ENCODE results near the gene HK1.

The HK1 gene

GRCh38 chr10:69434926-69435325 is 156.6 kb downstream of the HK1 start:
- no peak for DNase-seq (ENCODE audit: low spot score)
- TF ChIP-seq CTCF (IDR thresholded peaks at IDR 0.05; ENCODE audit: extremely low read depth, insufficient read depth, missing control alignments), result no peak
- in situ Hi-C loops (cut with MboI; ENCODE audit: low pct_unique_long_range_greater_than_20kb, low sequenced_read_pairs, unreplicated experiment), result no loop called here

- DNase-seq (ENCODE audit: low spot score), result no peak
- in situ Hi-C loops (cut with MboI; ENCODE audit: low pct_unique_long_range_greater_than_20kb, low sequenced_read_pairs, unreplicated experiment), result no loop called here
- no peak for TF ChIP-seq CTCF (IDR thresholded peaks at IDR 0.05; ENCODE audit: extremely low read depth, insufficient read depth, missing control alignments)
These were observed 157.7 kb downstream of the HK1 start for GRCh38 chr10:69435966-69436520.

GRCh38 chr10:69437321-69438259 is 159.3 kb downstream of the HK1 start:
- in situ Hi-C loops (cut with MboI; ENCODE audit: low pct_unique_long_range_greater_than_20kb, low sequenced_read_pairs, unreplicated experiment), result no loop called here
- TF ChIP-seq CTCF (IDR thresholded peaks at IDR 0.05; ENCODE audit: extremely low read depth, insufficient read depth, missing control alignments), result no peak
- no peak for DNase-seq (ENCODE audit: low spot score)

- no peak for TF ChIP-seq CTCF (IDR thresholded peaks at IDR 0.05; ENCODE audit: extremely low read depth, insufficient read depth, missing control alignments)
- in situ Hi-C loops (cut with MboI; ENCODE audit: low pct_unique_long_range_greater_than_20kb, low sequenced_read_pairs, unreplicated experiment), result no loop called here
- no peak for DNase-seq (ENCODE audit: low spot score)
These were observed 160.4 kb downstream of the HK1 start for GRCh38 chr10:69438536-69439349.

GRCh38 chr10:69439350-69439739 is 161.0 kb downstream of the HK1 start:
- no peak for TF ChIP-seq CTCF (IDR thresholded peaks at IDR 0.05; ENCODE audit: extremely low read depth, insufficient read depth, missing control alignments)
- in situ Hi-C loops (cut with MboI; ENCODE audit: low pct_unique_long_range_greater_than_20kb, low sequenced_read_pairs, unreplicated experiment), result no loop called here
- DNase-seq (ENCODE audit: low spot score), result no peak

- no peak for DNase-seq (ENCODE audit: low spot score)
- in situ Hi-C loops (cut with MboI; ENCODE audit: low pct_unique_long_range_greater_than_20kb, low sequenced_read_pairs, unreplicated experiment), result no loop called here
- no peak for TF ChIP-seq CTCF (IDR thresholded peaks at IDR 0.05; ENCODE audit: extremely low read depth, insufficient read depth, missing control alignments)
These were observed 161.7 kb downstream of the HK1 start for GRCh38 chr10:69439813-69440506.
